WTC11 (cell line): Measurements from ENCODE around the gene LRRC74A. TPM values are rescaled to one million over a fixed set of nuclear protein-coding genes. Genes with fewer than 3 reads are reported as not detected.
A peak's percentile ranks its signal among the peaks of the same experiment; 100 is the strongest.

Experiments used
- ATAC-seq: fragments of 200-7000 bp; cut with Tn5 transposase; 2 replicates; pipeline ENCODE4 v1.10.0; 2021; ENCODE audit warnings: mild to moderate bottlenecking, moderate library complexity
- CTCF ChIA-PET: fragments of 300-600 bp; sonication (Branson Sonifier 250); formaldehyde crosslinking; loops from one replicate; lab custom pipeline; 2021; ENCODE audit warnings: antibody characterized with exemption; lab: Charles Lee
- POLR2A ChIA-PET: fragments of 350-600 bp; sonication (Branson Sonifier 250); formaldehyde crosslinking; loops from one replicate; lab custom pipeline; 2021; ENCODE audit warnings: antibody characterized with exemption; lab: Charles Lee
- DNase-seq: peaks from one replicate; pipeline ENCODE4 v3.0.0; 2021; ENCODE audit warnings: low spot score
- H3K27ac Mint-ChIP-seq: 2 replicates; pipeline ENCODE4 v1.8.0; 2021; ENCODE audit warnings: mixed read lengths
- H3K27me3 Mint-ChIP-seq: 2 replicates; pipeline ENCODE4 v1.8.0; 2021; ENCODE audit warnings: low read depth, mild to moderate bottlenecking, moderate library complexity, mixed read lengths
- H3K36me3 Mint-ChIP-seq: 2 replicates; pipeline ENCODE4 v1.8.0; 2021; ENCODE audit warnings: mixed read lengths
- H3K4me1 Mint-ChIP-seq: 2 replicates; pipeline ENCODE4 v1.8.0; 2022; ENCODE audit warnings: mixed read lengths
- H3K4me3 Mint-ChIP-seq: 2 replicates; pipeline ENCODE4 v1.8.0; 2021; ENCODE audit warnings: mild to moderate bottlenecking, moderate library complexity, mixed read lengths
- H3K9me3 Mint-ChIP-seq: 2 replicates; pipeline ENCODE4 v1.8.0; 2021; ENCODE audit warnings: mixed read lengths
- EMX1 ChIP-seq: fragments of 250-450 bp; sonication (Bioruptor Pico); IDR thresholded peaks from 2 replicates; pipeline ENCODE4 v1.8.0; 2021; ENCODE audit warnings: mild to moderate bottlenecking
- ERG ChIP-seq: fragments of 250-450 bp; sonication (Bioruptor Pico); IDR thresholded peaks from 2 replicates; pipeline ENCODE4 v1.8.0; 2021; ENCODE audit warnings: mild to moderate bottlenecking
- FOXJ3 ChIP-seq: sonication (generic); formaldehyde crosslinking; IDR thresholded peaks from 2 replicates; pipeline ENCODE4 v1.9.0; 2021; ENCODE audit warnings: missing genetic modification reagents, mild to moderate bottlenecking, borderline replicate concordance
- GRHL2 ChIP-seq: fragments of 250-450 bp; sonication (Bioruptor Pico); IDR thresholded peaks from 2 replicates; pipeline ENCODE4 v1.8.0; 2022; ENCODE audit warnings: mild to moderate bottlenecking, moderate library complexity; ENCODE audit not compliant: insufficient replicate concordance, severe bottlenecking
- GTF2I ChIP-seq: fragments of 250-450 bp; sonication (Bioruptor Pico); conservative IDR thresholded peaks from 2 replicates; pipeline ENCODE4 v1.4.0; 2021; ENCODE audit warnings: mild to moderate bottlenecking
- MXD4 ChIP-seq: fragments of 250-450 bp; sonication (Bioruptor Pico); IDR thresholded peaks from 2 replicates; pipeline ENCODE4 v1.8.0; 2021; ENCODE audit warnings: mild to moderate bottlenecking, moderate library complexity, borderline replicate concordance
- PRDM15 ChIP-seq: sonication (generic); formaldehyde crosslinking; IDR thresholded peaks from 2 replicates; pipeline ENCODE4 v1.8.0; 2022; ENCODE audit warnings: missing genetic modification reagents
- SP1 ChIP-seq: sonication (generic); formaldehyde crosslinking; conservative IDR thresholded peaks from 2 replicates; pipeline ENCODE4 v1.8.1; 2022; ENCODE audit warnings: missing genetic modification reagents
- STAT6 ChIP-seq: sonication (generic); formaldehyde crosslinking; conservative IDR thresholded peaks from 2 replicates; pipeline ENCODE4 v1.8.1; 2023; ENCODE audit warnings: mild to moderate bottlenecking, low read depth, missing genetic modification reagents, moderate library complexity
- USF2 ChIP-seq: sonication (generic); formaldehyde crosslinking; IDR thresholded peaks from 2 replicates; pipeline ENCODE4 v1.8.1; 2023; ENCODE audit warnings: mild to moderate bottlenecking, missing genetic modification reagents, moderate library complexity
- ZNF121 ChIP-seq: sonication (generic); formaldehyde crosslinking; IDR thresholded peaks from 2 replicates; pipeline ENCODE4 v1.8.0; 2023; ENCODE audit warnings: missing genetic modification reagents
- ZNF281 ChIP-seq: sonication (generic); formaldehyde crosslinking; IDR thresholded peaks from 2 replicates; pipeline ENCODE4 v1.8.0; 2023; ENCODE audit warnings: mild to moderate bottlenecking, missing genetic modification reagents
- total RNA-seq: library from RNA; stranded (reverse); gene quantifications from 3 replicates; pipeline ENCODE4 v1.2.3, GENCODE V29; 2021

LRRC74A gene
- total RNA-seq, 1 experiment from 2014 or later, result not detected

- H3K9me3 Mint-ChIP-seq, result no peaks in the 10 kb centered on the region
- TF ChIP-seq STAT6 (no peak), GTF2I (no peak), ZNF281 (no peak), MXD4 (CRISPR knock-in tag) (no peak), EMX1 (CRISPR knock-in tag) (no peak), PRDM15 (no peak), ERG (CRISPR knock-in tag) (no peak), SP1 (CRISPR knock-in tag) (no peak), GRHL2 (CRISPR knock-in tag) (no peak)
- TF ChIP-seq, all 79 proteins: peak for 0
- no peaks in the 10 kb centered on the region for H3K27me3 Mint-ChIP-seq
- DNase-seq (no peak), ATAC-seq (no peak)
- POLR2A ChIA-PET, result no interaction called here
- H3K27ac Mint-ChIP-seq, result no peak overlapping the region
- CTCF ChIA-PET, result interaction anchor here (0.8 to 1.7 kb wide), 2 partner anchors 17 to 62 kb away, joined by 4 to 5 read pairs; no protein-coding TSS in a partner anchor
- H3K4me3 Mint-ChIP-seq, result no peak overlapping the region
- H3K4me1 Mint-ChIP-seq, result no peaks in the 10 kb centered on the region
- H3K36me3 Mint-ChIP-seq, result no peaks in the 10 kb centered on the region
Observed at GRCh38 chr14:76846331-76847047, 20.3 kb downstream of the LRRC74A start.

GRCh38 chr14:76848879-76849278 lies 22.7 kb downstream of the LRRC74A start:
- POLR2A ChIA-PET, result no interaction called here
- Mint-ChIP-seq H3K4me3 (no peak overlapping the region), H3K27ac (no peak overlapping the region), H3K4me1 (no peaks in the 10 kb centered on the region), H3K27me3 (no peaks in the 10 kb centered on the region), H3K9me3 (no peaks in the 10 kb centered on the region), H3K36me3 (no peaks in the 10 kb centered on the region)
- TF ChIP-seq USF2 (no peak), FOXJ3 (CRISPR knock-in tag) (no peak), ZNF121 (CRISPR knock-in tag) (0 out of 2 replicates have a peak, but pooled peaks have one; percentile 38)
- CTCF ChIA-PET, result interaction anchor here (1.0 to 1.4 kb wide), 4 partner anchors 27 to 222 kb away, joined by 3 to 7 read pairs (median 4); no protein-coding TSS in a partner anchor
- ATAC-seq, result peak; percentile 72
- no peak for DNase-seq
